Parathyroid adenoma (tissue), 2 donors: Measurements from ENCODE around the gene LMTK3.
A peak's percentile ranks its signal among the peaks of the same experiment; 100 is the strongest.

Experiments used
- H2AFZ ChIP-seq: fragments of 300-600 bp; sonication (generic); one replicate; pipeline ENCODE4 v1.7.0; 2017; ENCODE audit warnings: antibody characterized with exemption, mild to moderate bottlenecking
- H3K27ac ChIP-seq: fragments of 300-600 bp; sonication (generic); one replicate; pipeline ENCODE4 v1.7.0; 2017
- H3K27me3 ChIP-seq: fragments of 300-600 bp; sonication (generic); one replicate; pipeline ENCODE4 v1.7.0; 2017; ENCODE audit warnings: low read length; ENCODE audit not compliant: control insufficient read depth, insufficient read depth
- H3K36me3 ChIP-seq: fragments of 300-600 bp; sonication (generic); one replicate; pipeline ENCODE4 v1.7.0; 2017; ENCODE audit warnings: low read length; ENCODE audit not compliant: control insufficient read depth, insufficient read depth
- H3K4me1 ChIP-seq: fragments of 300-600 bp; sonication (generic); one replicate; pipeline ENCODE4 v1.7.0; 2017; ENCODE audit warnings: control low read depth
- H3K4me2 ChIP-seq: fragments of 300-600 bp; sonication (generic); one replicate; pipeline ENCODE4 v1.7.0; 2017; ENCODE audit warnings: low read length
- H3K4me3 ChIP-seq: fragments of 300-600 bp; sonication (generic); one replicate; pipeline ENCODE4 v1.7.0; 2017; ENCODE audit warnings: low read depth, low read length
- H3K79me2 ChIP-seq: fragments of 300-600 bp; sonication (generic); one replicate; pipeline ENCODE4 v1.7.0; 2017; ENCODE audit warnings: control low read depth
- H3K9ac ChIP-seq: fragments of 300-600 bp; sonication (generic); one replicate; pipeline ENCODE4 v1.7.0; 2017; ENCODE audit warnings: mild to moderate bottlenecking
- H3K9me3 ChIP-seq: fragments of 300-600 bp; sonication (generic); one replicate; pipeline ENCODE4 v1.7.0; 2017; ENCODE audit warnings: low read length; ENCODE audit not compliant: control insufficient read depth
- TF ChIP-seq, protein P1 (sequence below): fragments of 300-600 bp; sonication (generic); IDR thresholded peaks from one replicate; pipeline ENCODE4 v1.7.0; 2017; ENCODE audit warnings: antibody characterized with exemption, mild to moderate bottlenecking
- donor health status: primary hyperparathyroidism.

Gene LMTK3

DNA sequence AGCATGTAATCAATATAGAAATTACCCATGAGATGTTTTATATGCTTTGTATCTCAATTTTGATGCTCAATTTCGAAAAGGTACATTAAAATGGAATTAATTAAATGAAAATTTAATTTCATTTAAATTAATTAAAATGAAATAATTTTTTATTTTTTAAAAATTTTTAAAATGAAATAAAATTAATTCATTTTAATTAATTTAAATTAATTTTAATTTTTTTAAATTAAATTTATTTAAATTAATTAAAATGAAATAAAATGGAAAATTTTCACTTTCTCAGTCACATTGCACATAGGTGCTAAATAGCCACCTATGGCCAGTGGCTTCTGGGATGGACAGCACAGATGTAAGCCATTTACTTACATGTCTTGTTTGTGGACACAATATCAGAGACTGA is 36.1 kb upstream of the LMTK3 start:
- Histone ChIP-seq H3K36me3 (no peaks in the 10 kb centered on the region), H3K9me3 (no peaks in the 10 kb centered on the region), H3K79me2 (no peaks in the 10 kb centered on the region), H2AFZ (no peak overlapping the region), H3K9ac (no peak overlapping the region), H3K27me3 (no peaks in the 10 kb centered on the region), H3K4me1 (peaks cover 12% of the 10 kb centered on the region), H3K27ac (no peak overlapping the region), H3K4me3 (no peak overlapping the region), H3K4me2 (no peak overlapping the region)
- TF ChIP-seq, protein P1, sequence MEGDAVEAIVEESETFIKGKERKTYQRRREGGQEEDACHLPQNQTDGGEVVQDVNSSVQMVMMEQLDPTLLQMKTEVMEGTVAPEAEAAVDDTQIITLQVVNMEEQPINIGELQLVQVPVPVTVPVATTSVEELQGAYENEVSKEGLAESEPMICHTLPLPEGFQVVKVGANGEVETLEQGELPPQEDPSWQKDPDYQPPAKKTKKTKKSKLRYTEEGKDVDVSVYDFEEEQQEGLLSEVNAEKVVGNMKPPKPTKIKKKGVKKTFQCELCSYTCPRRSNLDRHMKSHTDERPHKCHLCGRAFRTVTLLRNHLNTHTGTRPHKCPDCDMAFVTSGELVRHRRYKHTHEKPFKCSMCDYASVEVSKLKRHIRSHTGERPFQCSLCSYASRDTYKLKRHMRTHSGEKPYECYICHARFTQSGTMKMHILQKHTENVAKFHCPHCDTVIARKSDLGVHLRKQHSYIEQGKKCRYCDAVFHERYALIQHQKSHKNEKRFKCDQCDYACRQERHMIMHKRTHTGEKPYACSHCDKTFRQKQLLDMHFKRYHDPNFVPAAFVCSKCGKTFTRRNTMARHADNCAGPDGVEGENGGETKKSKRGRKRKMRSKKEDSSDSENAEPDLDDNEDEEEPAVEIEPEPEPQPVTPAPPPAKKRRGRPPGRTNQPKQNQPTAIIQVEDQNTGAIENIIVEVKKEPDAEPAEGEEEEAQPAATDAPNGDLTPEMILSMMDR: no peak

DNA sequence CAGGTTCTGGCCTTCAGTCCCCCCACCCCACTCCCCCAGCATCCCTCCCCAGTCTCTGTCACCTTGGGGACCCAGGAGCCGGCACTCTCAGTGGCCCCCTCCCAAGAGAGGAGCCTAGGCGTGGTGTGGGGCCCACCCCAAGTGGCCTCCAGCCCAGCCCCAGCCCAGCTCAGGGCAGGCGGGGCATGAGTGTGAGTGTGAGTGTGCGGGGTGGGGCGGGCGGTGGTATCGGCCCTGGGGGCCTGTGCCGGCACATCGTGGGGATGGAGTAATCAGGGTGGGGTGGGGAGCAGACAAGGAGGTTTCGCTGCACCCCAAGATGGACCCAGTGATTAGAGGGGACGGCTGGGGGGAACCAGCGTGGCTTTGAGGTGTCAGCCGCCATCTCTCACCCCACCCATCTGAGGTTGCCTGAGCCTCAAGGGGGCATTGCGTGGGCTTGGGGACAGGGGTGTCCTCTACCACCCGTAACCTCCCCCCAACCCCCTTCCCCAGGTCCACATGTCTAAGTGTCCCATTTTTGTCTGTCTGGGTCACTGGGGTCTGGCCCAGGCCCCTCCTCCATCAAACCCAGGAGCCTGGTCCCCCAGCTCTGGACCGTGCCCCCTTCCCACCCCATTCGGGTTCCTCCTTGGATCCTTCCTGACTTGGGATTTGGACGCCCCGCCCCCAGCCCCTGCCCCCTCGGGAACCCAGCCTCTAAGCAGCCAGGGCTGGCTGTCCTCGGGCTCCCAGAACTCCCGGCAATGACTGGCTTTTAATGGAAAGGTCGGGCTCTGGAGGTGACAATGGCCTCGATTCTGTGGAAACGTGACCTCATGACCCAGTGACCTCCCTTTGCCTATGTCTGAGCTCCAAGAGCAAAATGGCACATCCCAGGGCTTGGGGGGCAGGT is 33.5 kb upstream of the LMTK3 start:
- TF ChIP-seq, protein P1: no peak
- H3K4me3 ChIP-seq: no peak overlapping the region
- no peaks in the 10 kb centered on the region for H3K27me3 ChIP-seq
- peaks cover 2% of the 10 kb centered on the region for H3K4me1 ChIP-seq
- no peaks in the 10 kb centered on the region for H3K9me3 ChIP-seq
- H3K4me2 ChIP-seq: no peak overlapping the region
- H3K36me3 ChIP-seq: no peaks in the 10 kb centered on the region
- H3K9ac ChIP-seq: no peak overlapping the region
- no peak overlapping the region for H3K27ac ChIP-seq
- H2AFZ ChIP-seq: no peak overlapping the region
- no peaks in the 10 kb centered on the region for H3K79me2 ChIP-seq

DNA sequence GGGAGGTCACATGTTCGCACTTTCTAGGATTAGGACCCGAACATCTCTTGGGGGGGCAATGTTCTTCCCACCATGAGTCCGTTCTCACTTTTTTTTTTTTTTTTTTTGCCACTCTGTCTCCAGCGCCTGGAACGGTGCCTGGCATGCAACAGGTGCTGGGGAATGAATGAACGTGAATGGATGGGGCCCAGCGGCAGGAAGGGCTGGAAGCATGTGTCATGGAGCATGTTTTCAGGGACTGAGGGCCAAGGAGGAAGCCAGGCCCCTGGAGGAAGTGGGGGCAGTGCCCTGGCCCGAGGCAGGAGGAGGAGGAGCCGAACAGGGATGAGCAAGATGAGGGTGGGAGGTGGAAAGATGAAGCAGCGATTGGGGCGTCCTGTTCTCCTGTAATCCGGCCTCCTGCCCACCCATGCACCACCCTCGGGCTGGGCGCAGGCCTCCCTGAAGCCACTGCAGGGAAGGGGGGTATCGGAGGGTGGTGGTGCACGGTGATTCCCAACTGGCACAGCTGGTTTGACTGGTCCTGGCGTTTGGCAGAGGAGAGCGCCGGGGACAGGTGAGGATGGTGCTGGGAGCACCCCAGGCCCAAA is 31.6 kb upstream of the LMTK3 start:
- Histone ChIP-seq H2AFZ (peak overlapping the region; percentile 57), H3K4me3 (no peak overlapping the region), H3K27ac (no peak overlapping the region), H3K9me3 (no peaks in the 10 kb centered on the region), H3K79me2 (no peaks in the 10 kb centered on the region), H3K4me1 (peaks cover 2% of the 10 kb centered on the region), H3K9ac (no peak overlapping the region), H3K4me2 (peak overlapping the region; percentile 65), H3K27me3 (no peaks in the 10 kb centered on the region), H3K36me3 (no peaks in the 10 kb centered on the region)
- TF ChIP-seq, protein P1: no peak

DNA sequence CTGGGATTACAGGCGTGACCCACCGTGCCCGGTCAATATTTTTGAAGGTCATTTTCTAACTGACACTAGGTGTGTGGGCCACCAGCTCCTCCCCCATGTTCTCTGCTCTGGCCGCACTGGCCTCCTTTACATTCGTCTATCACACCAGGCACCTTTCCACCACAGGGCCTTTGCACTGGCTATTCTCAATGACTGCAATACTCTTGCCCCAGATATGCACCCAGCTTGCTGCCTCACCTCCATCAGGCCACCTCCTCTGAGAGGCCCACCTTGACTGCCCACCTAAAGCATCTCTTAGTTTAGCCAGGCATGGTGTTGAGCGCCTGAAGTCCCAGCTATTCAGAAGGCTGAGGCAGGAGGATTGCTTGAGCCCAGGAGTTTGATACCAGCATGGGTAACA is 30.2 kb upstream of the LMTK3 start:
- H3K9ac ChIP-seq: no peak overlapping the region
- H3K36me3 ChIP-seq: no peaks in the 10 kb centered on the region
- H3K79me2 ChIP-seq: no peaks in the 10 kb centered on the region
- TF ChIP-seq, protein P1: no peak
- no peak overlapping the region for H2AFZ ChIP-seq
- no peak overlapping the region for H3K4me3 ChIP-seq
- no peaks in the 10 kb centered on the region for H3K9me3 ChIP-seq
- peaks cover 2% of the 10 kb centered on the region for H3K4me1 ChIP-seq
- no peaks in the 10 kb centered on the region for H3K27me3 ChIP-seq
- no peak overlapping the region for H3K4me2 ChIP-seq
- H3K27ac ChIP-seq: no peak overlapping the region
